ENCODE measurements around the gene LSP1.

The LSP1 gene

GRCh38 chr11:1822648-1823375 lies 30.1 kb upstream of the LSP1 start:
- Histone ChIP-seq H3K4me3 (ENCODE audit: low read depth, low read length) (no peak overlapping the region), H3K9me3 (ENCODE audit: severe bottlenecking) (peaks cover 12% of the 10 kb centered on the region), H3K27me3 (ENCODE audit: insufficient read depth, low read depth, severe bottlenecking) (peaks cover 97% of the 10 kb centered on the region), H3K27ac (no peak overlapping the region), H3K36me3 (no peaks in the 10 kb centered on the region)
- no peak for TF ChIP-seq CTCF (IDR thresholded peaks at IDR 0.05; ENCODE audit: low read depth, low read length)
- DNase-seq = no peak

DNA sequence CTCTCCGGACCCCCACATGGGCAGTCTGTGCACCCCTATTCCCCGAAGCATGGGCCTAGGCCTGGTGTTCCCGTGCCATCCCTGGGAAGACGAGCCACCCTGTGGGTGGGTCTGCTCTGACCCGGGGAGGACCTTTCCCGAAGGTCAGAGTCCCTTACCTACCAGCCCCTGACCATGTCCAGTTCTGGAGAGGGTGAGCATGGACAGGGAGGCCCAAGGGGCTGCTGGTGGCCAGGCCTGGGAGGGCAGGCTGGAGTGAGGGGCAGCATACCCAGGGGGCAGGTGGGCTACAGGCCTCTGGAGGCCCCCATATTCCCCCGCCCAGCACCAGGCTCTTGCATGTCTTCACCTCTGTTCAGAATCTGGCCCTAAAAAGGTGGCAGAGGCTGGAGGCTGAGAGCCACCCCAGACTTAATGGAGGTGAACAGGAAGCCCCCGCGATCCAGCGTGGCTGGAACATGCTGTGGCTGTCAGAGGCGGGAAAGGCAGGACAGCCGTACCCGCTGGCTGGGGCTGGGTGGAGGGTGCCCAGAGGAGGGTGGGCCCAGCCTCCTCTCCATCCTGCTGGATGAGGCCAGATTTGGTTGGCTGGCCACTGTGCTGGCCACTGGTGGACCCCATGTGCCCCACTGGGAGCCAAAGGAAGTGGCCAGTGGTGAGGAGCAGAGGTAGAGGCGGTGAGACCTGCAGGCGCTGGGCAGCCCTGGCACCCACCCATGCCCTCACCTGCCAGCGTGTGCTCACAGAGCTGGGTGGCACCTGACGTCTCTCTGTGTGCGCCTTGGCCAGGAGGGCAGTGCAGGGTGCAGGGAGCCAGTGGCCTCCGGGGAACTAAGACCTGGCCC lies 29.3 kb upstream of the LSP1 start:
- Histone ChIP-seq H3K27ac (no peak overlapping the region), H3K36me3 (no peaks in the 10 kb centered on the region), H3K4me3 (ENCODE audit: low read depth, low read length) (no peak overlapping the region), H3K9me3 (ENCODE audit: severe bottlenecking) (peaks cover 6% of the 10 kb centered on the region), H3K27me3 (ENCODE audit: insufficient read depth, low read depth, severe bottlenecking) (peaks cover 97% of the 10 kb centered on the region)
- TF ChIP-seq CTCF (IDR thresholded peaks at IDR 0.05; ENCODE audit: low read depth, low read length) = no peak
- DNase-seq = no peak

- H3K27me3 ChIP-seq (ENCODE audit: insufficient read depth, low read depth, severe bottlenecking) = peaks cover 99% of the 10 kb centered on the region
- TF ChIP-seq CTCF (IDR thresholded peaks at IDR 0.05; ENCODE audit: low read depth, low read length) = no peak
- no peaks in the 10 kb centered on the region for H3K36me3 ChIP-seq
- no peak overlapping the region for H3K4me3 ChIP-seq (ENCODE audit: low read depth, low read length)
- DNase-seq = no peak
- no peaks in the 10 kb centered on the region for H3K9me3 ChIP-seq (ENCODE audit: severe bottlenecking)
- no peak overlapping the region for H3K27ac ChIP-seq
Observed at GRCh38 chr11:1824221-1825038, 28.5 kb upstream of the LSP1 start.

DNA sequence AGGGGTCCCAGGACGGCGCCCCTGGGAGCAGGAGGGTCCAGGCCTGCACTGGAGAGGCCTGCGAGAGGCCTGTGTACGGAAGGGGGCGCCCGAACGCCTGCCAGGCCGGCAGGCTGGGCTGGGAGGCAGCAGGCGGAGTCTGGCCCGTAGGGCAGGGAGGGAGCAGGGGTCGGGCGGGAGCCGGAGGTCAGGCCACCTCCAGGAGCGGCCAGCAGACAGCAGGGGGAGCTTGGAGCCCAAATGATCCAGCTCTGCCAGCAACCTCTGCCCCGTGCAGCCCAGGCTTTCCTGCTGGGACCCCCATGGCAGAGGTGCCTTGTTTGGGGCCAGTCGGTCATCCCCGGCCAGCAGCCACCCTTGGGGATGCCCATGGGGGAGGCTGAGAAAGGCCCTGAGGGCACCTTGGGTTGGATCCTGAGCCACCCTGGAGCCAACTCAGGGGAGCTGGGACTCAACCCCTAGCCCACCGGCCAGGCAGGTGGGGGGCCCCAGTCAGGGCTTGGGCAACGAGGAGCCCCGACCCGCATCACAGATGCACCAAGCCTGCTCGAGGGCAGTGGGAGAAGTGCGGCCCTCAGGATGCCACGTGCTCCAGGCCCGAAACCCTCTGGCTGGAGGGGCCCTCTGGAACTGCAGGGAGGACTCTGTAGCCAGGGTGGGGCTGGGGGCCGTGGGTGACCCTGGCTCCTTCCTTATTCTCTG lies 27.7 kb upstream of the LSP1 start:
- Histone ChIP-seq H3K27me3 (ENCODE audit: insufficient read depth, low read depth, severe bottlenecking) (peaks cover 99% of the 10 kb centered on the region), H3K36me3 (no peaks in the 10 kb centered on the region), H3K9me3 (ENCODE audit: severe bottlenecking) (no peaks in the 10 kb centered on the region), H3K27ac (no peak overlapping the region), H3K4me3 (ENCODE audit: low read depth, low read length) (no peak overlapping the region)
- peak; percentile 70 for DNase-seq
- peak; percentile 87 for TF ChIP-seq CTCF (IDR thresholded peaks at IDR 0.05; ENCODE audit: low read depth, low read length)

DNA sequence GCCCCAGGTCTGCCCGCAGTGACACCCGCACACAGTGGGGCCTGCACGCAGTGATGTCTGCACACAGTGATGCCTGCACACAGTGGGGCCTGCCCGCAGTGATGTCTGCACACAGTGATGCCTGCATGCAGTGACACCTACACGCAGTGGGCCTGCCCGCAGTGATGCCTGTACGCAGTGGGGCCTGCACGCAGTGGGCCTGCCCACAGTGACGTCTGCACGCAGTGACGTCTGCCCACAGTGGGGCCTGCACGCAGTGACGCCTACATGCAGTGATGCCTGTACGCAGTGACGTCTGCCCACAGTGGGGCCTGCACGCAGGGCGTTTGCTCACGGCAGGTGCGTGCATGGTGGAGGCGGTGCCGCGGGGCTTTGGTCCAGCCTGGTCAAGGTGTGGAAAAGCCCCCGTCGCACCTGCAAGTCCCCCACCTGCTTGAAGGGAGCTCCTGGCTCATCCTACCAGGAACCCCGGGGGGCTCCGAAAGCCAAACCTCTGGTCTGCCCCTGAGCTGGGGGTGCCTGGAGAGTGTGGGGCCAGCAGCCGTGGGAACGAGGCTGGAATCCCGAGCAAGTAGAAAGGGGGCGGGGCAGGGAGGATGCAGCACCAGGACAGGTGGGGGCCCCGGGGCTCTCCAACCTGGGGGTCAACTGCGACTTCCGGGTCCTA lies 27.0 kb upstream of the LSP1 start:
- TF ChIP-seq CTCF (IDR thresholded peaks at IDR 0.05; ENCODE audit: low read depth, low read length) = no peak
- Histone ChIP-seq H3K9me3 (ENCODE audit: severe bottlenecking) (no peaks in the 10 kb centered on the region), H3K36me3 (no peaks in the 10 kb centered on the region), H3K4me3 (ENCODE audit: low read depth, low read length) (no peak overlapping the region), H3K27me3 (ENCODE audit: insufficient read depth, low read depth, severe bottlenecking) (peaks cover 99% of the 10 kb centered on the region), H3K27ac (no peak overlapping the region)
- peak; percentile 5 for DNase-seq
